KMS-11 (cell line): ENCODE results near the gene SMCP.

Experiments used
- H2AFZ ChIP-seq: fragments of 200-600 bp; sonication (generic); 2 replicates; pipeline ENCODE4 v1.6.1; 2016; ENCODE audit warnings: antibody characterized with exemption, mixed run types, low read depth
- H3K27ac ChIP-seq: fragments of 200-600 bp; sonication (generic); 2 replicates; pipeline ENCODE4 v1.6.1; 2016; ENCODE audit warnings: mild to moderate bottlenecking, mixed run types
- H3K27me3 ChIP-seq: fragments of 200-600 bp; sonication (generic); 2 replicates; pipeline ENCODE4 v1.6.1; 2017; ENCODE audit warnings: mild to moderate bottlenecking, low read depth, mixed run types, moderate library complexity; ENCODE audit not compliant: insufficient read depth
- H3K36me3 ChIP-seq: fragments of 200-600 bp; sonication (generic); 2 replicates; pipeline ENCODE4 v1.6.1; 2017; ENCODE audit warnings: mild to moderate bottlenecking, mixed run types; ENCODE audit not compliant: insufficient read depth
- H3K4me1 ChIP-seq: fragments of 200-600 bp; sonication (generic); 2 replicates; pipeline ENCODE4 v1.6.1; 2016; ENCODE audit warnings: mild to moderate bottlenecking, low read depth, mixed run types; ENCODE audit not compliant: poor library complexity, severe bottlenecking
- H3K4me2 ChIP-seq: fragments of 200-600 bp; sonication (generic); 2 replicates; pipeline ENCODE4 v1.7.0; 2016; ENCODE audit warnings: mild to moderate bottlenecking, mixed run types
- H3K4me3 ChIP-seq: fragments of 200-600 bp; sonication (generic); IDR thresholded peaks from 2 replicates; pipeline ENCODE4 v1.6.1; 2017; ENCODE audit warnings: low read depth, low read length, mixed read lengths; ENCODE audit not compliant: insufficient read depth
- H3K79me2 ChIP-seq: fragments of 200-600 bp; sonication (generic); 2 replicates; pipeline ENCODE4 v1.6.1; 2016; ENCODE audit warnings: low read depth, mixed run types; ENCODE audit not compliant: insufficient read depth
- H3K9ac ChIP-seq: fragments of 200-600 bp; sonication (generic); 2 replicates; pipeline ENCODE4 v1.6.1; 2016; ENCODE audit warnings: mild to moderate bottlenecking, mixed run types
- H4K20me1 ChIP-seq: fragments of 200-600 bp; sonication (generic); 2 replicates; pipeline ENCODE4 v1.6.1; 2016; ENCODE audit warnings: mild to moderate bottlenecking, mixed run types; ENCODE audit not compliant: insufficient read depth
- CTCF ChIP-seq: fragments of 200-600 bp; sonication (generic); conservative IDR thresholded peaks from 2 replicates; pipeline ENCODE4 v1.6.1; 2017; ENCODE audit warnings: low read depth, mild to moderate bottlenecking, antibody characterized with exemption, low read length, moderate library complexity, mixed read lengths

SMCP gene

DNA sequence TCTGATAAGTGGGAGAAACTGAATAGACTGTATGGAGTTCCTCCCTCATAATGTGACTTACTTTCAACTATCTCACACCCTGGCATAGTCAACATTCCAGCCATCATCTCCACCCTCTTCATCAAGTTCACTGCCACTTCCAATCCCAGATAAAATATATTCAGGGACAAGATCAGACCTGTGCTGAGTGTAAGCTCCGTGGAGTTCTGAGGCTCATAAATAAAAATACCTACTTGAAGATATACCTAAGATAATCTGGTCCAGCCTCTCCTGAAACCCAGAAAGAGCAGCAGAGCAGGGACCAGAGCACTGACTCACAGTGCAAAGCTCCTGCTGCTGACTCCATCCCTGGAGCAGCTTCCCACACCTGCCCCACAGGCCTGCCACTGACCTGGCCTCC is 20.1 kb upstream of the SMCP start:
- Histone ChIP-seq H3K27me3 (no peaks in the 10 kb centered on the region), H3K79me2 (no peaks in the 10 kb centered on the region), H3K9ac (no peak overlapping the region), H3K4me3 (no peak overlapping the region), H2AFZ (no peak overlapping the region), H3K27ac (no peak overlapping the region), H3K4me1 (no peaks in the 10 kb centered on the region), H3K36me3 (no peaks in the 10 kb centered on the region), H3K4me2 (no peak overlapping the region), H4K20me1 (no peaks in the 10 kb centered on the region)
- TF ChIP-seq CTCF = no peak

- Histone ChIP-seq H2AFZ (no peak within 1 kb of the TSS), H3K4me3 (no peak within 1 kb of the TSS), H3K27me3 (no peaks in the 10 kb centered on the region), H3K4me1 (no peaks in the 10 kb centered on the region), H3K27ac (no peak within 1 kb of the TSS), H3K4me2 (no peak within 1 kb of the TSS), H4K20me1 (no peaks in the 10 kb centered on the region), H3K79me2 (no peaks in the 10 kb centered on the region), H3K9ac (no peak within 1 kb of the TSS), H3K36me3 (no peaks in the 10 kb centered on the region)
- TF ChIP-seq CTCF = no peak
These were observed 18.4 kb upstream of the SMCP start, which contains the start of gene LCE7A for GRCh38 chr1:152859696-152860095. Gene LCE7A (plus strand): TSS chr1:152859996. CDS start chr1:152860698, 702 bp downstream.

GRCh38 chr1:152860129-152860528 is 18.0 kb upstream of the SMCP start:
- Histone ChIP-seq H3K27ac (no peak overlapping the region), H3K27me3 (no peaks in the 10 kb centered on the region), H4K20me1 (no peaks in the 10 kb centered on the region), H2AFZ (no peak overlapping the region), H3K4me3 (no peak overlapping the region), H3K9ac (no peak overlapping the region), H3K4me1 (no peaks in the 10 kb centered on the region), H3K4me2 (no peak overlapping the region), H3K36me3 (no peaks in the 10 kb centered on the region), H3K79me2 (no peaks in the 10 kb centered on the region)
- no peak for TF ChIP-seq CTCF

DNA sequence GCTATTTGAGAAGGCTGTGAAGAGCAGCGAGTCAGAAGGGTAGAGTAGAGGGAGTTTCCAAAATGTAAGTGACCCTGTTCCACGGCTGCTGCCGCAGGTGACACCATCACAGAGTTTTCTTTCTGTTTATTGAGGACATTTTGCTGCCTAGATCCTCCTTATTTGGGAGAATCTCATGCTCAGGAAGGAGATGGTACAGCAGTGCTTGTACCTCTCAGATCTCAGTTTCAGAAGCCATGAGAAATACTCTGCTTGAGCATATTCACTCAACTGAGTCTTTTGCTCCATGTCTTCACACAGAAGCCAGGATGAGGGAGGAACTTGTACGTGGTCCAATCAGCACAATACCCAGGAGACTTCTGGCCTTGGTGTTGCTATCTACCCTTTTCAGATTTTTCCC is 16.7 kb upstream of the SMCP start:
- Histone ChIP-seq H3K9ac (no peak overlapping the region), H3K27me3 (no peaks in the 10 kb centered on the region), H4K20me1 (no peaks in the 10 kb centered on the region), H3K4me3 (no peak overlapping the region), H3K4me2 (no peak overlapping the region), H3K36me3 (no peaks in the 10 kb centered on the region), H3K79me2 (no peaks in the 10 kb centered on the region), H2AFZ (no peak overlapping the region), H3K27ac (no peak overlapping the region), H3K4me1 (no peaks in the 10 kb centered on the region)
- TF ChIP-seq CTCF = no peak
